Measurements from ENCODE around the gene GTF2F1. TPM values are rescaled to one million over a fixed set of nuclear protein-coding genes. Genes with fewer than 3 reads are reported as not detected.

Gene GTF2F1
- total and polyA plus RNA-seq, 10 of the 15 experiments (the other 5 are each of a cell fraction or from before 2014, with no cell fraction given), result 4.5 to 61.7 (median 48.5) TPM

DNA sequence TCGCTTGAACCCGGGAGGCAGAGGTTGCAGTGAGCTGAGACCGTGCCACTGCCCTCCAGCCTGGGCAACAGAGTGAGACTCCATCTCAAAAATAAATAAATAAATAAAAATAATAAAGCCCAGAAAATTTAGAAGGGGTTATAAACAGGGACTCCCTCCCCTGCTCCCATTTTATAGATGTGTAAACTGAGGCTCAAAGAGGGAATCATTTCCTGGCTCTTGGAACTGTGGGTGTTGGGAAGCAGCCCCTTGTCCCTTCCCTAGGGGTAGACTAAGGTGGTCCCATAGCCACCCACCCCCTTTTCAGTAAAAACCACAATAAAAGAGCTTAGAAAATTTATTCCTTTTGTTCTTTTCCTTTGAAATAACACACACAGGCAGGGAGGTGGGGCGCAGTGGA lies 46.8 kb upstream of the GTF2F1 start (continued):
- TF ChIP-seq, protein P1, sequence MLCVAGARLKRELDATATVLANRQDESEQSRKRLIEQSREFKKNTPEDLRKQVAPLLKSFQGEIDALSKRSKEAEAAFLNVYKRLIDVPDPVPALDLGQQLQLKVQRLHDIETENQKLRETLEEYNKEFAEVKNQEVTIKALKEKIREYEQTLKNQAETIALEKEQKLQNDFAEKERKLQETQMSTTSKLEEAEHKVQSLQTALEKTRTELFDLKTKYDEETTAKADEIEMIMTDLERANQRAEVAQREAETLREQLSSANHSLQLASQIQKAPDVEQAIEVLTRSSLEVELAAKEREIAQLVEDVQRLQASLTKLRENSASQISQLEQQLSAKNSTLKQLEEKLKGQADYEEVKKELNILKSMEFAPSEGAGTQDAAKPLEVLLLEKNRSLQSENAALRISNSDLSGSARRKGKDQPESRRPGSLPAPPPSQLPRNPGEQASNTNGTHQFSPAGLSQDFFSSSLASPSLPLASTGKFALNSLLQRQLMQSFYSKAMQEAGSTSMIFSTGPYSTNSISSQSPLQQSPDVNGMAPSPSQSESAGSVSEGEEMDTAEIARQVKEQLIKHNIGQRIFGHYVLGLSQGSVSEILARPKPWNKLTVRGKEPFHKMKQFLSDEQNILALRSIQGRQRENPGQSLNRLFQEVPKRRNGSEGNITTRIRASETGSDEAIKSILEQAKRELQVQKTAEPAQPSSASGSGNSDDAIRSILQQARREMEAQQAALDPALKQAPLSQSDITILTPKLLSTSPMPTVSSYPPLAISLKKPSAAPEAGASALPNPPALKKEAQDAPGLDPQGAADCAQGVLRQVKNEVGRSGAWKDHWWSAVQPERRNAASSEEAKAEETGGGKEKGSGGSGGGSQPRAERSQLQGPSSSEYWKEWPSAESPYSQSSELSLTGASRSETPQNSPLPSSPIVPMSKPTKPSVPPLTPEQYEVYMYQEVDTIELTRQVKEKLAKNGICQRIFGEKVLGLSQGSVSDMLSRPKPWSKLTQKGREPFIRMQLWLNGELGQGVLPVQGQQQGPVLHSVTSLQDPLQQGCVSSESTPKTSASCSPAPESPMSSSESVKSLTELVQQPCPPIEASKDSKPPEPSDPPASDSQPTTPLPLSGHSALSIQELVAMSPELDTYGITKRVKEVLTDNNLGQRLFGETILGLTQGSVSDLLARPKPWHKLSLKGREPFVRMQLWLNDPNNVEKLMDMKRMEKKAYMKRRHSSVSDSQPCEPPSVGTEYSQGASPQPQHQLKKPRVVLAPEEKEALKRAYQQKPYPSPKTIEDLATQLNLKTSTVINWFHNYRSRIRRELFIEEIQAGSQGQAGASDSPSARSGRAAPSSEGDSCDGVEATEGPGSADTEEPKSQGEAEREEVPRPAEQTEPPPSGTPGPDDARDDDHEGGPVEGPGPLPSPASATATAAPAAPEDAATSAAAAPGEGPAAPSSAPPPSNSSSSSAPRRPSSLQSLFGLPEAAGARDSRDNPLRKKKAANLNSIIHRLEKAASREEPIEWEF (IDR thresholded peaks at IDR 0.05; ENCODE audit: insufficient replicate concordance, low read depth, low read length), result no peak
- TF ChIP-seq EGR1 (IDR thresholded peaks at IDR 0.05; ENCODE audit: borderline replicate concordance in 1 of 2, low read depth in 2 of 2, low read length in 2 of 2) (no peak), ZBED1 (IDR thresholded peaks at IDR 0.05; ENCODE audit: borderline replicate concordance) (no peak), ZNF217 (IDR thresholded peaks at IDR 0.05) (no peak), TAF1 (IDR thresholded peaks at IDR 0.05; ENCODE audit: borderline replicate concordance, low read depth, low read length) (no peak), NFYA (IDR thresholded peaks at IDR 0.05; ENCODE audit: borderline replicate concordance, low read depth, low read length) (no peak), IRF3 (IDR thresholded peaks at IDR 0.05) (no peak)
